ENCODE results near the gene ID4.

The ID4 gene

DNA sequence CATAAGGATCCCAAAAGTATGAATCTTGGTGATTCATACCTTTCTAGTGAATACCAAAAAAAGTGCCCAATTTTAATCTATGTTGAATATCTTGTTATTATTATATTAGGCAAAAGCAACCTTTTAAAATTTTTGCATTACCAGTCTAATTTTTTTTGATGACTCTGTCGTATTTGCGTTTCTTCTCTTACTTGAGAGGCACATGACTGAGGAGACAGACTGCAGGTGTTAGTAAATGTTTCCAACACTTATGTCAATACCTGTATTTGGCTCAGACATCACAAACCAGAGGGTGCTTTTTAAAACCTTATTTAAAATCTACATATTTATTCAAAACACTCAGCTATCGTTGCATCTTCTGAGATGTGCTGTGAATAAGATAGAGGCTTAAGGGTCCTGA, 27.1 kb downstream of the ID4 start:
- no peak for DNase-seq

DNA sequence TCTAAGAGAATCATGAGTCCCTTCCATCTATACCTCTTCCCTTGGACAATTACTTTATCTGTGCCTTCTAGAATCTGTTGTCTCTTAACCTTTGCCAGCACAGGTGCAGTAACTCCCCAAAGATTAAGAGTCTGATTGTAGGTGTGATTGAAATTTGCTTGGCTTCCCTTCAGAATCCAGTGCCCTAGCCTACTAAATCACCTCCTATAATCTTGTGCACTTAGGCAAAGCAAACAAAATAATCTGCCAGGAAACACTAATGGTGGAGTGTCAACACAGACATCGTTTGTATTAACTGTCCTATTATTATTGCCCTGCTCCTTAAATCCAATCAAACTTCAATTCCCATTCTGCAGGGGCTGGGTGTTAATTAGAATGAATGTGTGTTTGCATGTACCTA, 28.0 kb downstream of the ID4 start:
- no peak for DNase-seq

DNA sequence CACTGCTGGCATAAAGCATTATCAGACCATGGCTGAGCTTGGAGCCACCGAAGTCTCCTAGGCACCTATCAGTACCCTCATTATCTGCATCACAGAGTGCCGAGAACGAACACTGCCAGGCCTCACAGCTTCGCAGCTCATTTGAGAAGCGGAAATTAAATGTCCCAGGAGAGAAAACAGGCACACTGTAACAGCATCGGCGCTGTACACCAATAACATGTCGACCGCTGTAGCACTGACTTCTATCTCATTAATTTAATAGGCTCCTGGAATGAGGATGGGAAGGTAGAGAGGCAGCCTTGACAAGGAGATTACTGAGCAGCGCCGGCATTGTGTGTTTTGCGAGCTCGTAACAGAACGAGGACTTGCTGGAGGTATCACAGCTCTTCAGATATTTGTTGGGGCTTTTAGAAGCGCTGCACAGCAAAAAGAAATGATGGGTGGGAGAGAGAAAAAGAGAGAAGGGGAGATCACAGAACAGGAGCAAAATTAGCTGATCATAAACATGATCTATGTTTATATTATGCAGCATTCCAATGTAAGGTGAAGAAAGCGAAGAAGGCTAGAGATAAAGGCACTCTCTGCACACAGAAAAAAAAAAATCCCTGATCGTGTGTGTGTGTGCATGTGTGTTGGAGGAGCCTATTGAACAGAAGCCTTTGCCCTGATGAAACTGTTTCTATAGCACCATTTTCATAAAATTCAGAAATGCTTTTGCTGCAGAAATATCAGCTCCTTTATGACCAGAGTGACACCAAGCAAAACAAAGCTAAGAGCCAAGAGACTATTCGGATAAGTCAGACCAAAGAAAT, 29.2 kb downstream of the ID4 start:
- no peak for DNase-seq

DNA sequence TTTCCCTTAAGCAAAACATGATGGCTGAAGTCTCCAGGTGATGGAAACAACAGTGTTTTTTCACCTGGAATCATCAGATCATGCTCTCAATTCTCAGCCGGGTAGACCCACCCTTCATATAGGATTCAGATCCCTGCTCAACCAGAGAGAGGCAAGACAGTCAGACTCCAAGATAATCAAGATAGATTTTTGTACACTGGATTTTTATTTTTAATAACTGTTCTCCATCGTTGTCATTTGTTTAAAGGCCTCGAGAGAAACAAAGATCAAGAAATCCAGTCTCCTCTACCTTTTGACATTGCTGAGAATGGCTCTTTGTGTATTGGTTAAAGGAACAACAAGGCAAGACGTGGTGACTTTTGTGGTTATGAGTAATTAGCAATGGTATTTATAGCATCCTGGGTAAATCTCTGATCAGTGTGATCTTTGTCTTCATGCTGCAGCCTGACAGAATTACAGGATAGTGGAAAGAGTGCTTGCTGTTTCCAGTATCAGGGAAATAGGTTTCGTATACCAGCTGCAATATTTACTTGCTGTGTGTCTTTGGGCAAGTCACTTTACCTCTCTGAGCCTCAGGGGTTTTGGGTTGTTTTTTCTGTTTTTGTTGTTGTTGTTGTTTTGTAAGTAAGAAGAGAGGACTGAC, 29.9 kb downstream of the ID4 start:
- no peak for DNase-seq

DNA sequence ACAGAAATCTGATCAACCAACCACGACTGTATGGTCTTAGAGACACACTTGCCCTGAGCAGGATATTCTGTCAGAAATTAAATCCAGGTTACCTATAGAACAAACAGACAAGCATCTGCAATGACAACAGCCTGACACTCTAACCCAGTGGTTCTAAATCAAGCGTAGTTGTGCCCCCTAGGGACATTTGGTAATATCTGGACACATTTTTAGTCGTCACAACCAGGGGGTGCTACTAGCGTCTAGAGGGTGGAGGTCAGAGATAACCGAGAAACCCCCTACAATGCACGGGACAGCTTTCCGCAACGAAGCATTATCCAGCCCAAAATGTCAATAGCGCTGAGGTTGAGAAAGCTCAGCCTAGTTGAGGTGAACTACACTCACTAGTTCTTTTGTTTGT, 32.3 kb downstream of the ID4 start:
- DNase-seq = no peak

DNA sequence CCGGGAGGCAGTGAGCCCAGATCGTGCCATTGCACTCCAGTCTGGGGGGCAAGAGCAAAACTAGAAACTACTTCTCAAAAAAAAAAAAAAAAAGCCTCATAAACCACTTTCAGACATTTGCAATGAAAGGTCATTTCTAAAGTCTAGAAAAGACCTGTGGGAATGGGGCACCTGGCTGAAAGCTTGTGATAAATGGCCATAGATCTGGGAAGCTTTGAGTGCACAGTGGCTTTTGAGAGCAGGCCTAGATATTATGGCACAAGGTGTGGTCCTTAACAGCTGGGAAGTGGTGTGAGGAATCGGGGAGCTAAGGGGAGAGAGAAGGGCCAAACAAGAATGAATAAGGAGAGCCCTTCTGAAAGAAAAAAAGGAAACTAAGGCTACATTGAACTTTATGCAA, 33.2 kb downstream of the ID4 start:
- no peak for DNase-seq

DNA sequence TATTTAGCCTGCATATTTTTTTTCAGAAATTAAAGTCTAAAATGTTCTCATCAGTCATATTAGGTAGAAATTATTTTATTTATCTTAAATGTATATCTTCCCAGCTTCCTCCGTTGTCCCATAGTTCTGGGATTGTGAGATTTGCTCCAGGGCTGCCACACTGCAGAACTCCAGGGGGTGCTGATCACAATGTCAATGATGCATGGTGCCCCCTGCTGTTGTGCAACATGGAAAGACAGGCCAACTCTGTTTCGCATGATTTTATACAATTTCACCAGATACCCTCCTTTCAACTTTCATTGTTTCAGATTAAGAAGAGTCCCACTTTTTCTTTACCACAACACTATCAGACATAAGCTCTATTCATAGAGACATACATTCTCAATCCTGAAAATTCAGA, 35.9 kb downstream of the ID4 start:
- DNase-seq = no peak

DNA sequence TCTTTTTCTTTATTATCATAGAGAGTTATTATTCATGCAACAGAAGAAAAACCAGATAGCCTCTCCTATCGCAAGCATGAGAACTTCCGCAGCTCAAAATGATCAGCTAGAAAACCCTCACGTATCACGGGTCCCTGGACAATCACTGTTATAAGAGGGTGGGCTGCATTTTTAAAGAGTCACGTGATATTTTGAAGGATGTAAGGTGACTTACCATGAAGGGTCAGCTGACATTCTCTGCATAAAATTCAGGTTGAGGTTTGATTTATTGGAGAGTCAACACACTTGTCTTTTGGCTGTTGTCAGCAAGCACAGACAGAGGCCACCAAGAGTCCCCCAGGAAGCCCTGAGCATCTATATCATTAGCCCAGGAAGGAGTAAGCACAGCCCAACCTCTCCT, 39.5 kb downstream of the ID4 start:
- no peak for DNase-seq

DNA sequence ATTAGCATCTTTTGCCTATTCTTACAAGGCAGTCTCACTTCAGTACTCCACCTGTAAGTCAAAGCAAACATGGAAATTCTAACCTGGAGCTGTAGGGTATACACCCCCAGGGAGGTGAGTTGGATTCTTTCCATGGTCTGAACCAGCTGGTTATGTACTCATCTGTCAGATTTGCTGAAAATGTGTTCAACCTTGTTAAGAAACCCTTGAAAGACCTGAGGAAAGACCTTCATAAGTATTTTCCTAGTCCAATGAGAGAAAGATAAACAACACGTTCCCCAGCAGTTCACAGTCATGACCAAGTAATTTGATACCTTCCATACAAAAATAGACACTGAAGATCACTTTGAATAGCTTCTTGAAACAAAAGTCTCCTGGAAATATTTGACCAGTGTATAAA, 42.5 kb downstream of the ID4 start:
- DNase-seq = no peak

DNA sequence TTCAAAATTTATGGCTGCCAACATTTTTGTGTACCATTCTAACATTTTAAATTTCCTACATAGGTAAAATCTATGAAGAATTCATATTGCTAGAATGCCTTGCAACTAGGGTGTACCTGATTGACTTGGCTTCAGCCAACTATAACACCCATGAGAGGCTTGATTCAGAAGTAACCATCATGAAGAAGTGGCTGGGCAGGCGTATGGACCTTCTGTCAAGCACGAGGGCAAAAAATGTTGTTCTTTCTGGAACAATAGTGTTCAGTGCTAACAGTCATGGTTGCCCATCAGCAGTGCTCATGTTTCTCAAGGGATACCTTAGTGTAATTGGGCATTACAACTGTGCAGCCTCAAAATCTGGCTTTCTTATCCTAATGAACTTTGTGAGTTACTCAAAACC, 42.9 kb downstream of the ID4 start:
- no peak for DNase-seq

DNA sequence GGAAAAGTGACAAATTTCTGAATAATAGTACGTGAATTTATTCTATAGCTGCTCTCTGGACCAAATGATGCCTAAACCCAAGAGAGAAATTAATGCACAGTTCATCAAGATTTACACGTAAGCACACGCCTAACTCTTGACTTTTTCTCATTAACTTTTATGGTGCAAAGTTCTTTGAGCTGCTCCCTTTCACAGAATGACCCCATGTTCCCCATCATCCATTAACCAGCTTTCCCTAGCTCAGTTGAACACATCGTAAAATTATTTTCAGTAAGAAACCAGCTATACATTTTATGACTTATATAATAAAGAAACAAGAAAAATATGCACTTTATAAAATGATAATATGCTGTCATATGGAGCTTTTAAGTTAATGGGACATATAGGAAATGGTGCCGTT, 54.3 kb downstream of the ID4 start:
- no peak for DNase-seq
